ENCODE results near the gene MED16. TPM values are rescaled to one million over a fixed set of nuclear protein-coding genes. Genes with fewer than 3 reads are reported as not detected.

MED16 gene
- total RNA-seq, 1 experiment from 2014 or later, result 22.4 TPM

GRCh38 chr19:911197-912033 is 18.4 kb upstream of the MED16 start:
- no peak for TF ChIP-seq CTCF (IDR thresholded peaks at IDR 0.05; ENCODE audit: unreplicated experiment)
- CTCF ChIA-PET, result no interaction called here
- Mint-ChIP-seq H3K9me3 (ENCODE audit: low read depth, unreplicated experiment) (no peaks in the 10 kb centered on the region), H3K36me3 (ENCODE audit: insufficient read depth, unreplicated experiment) (peaks cover 29% of the 10 kb centered on the region), H3K27ac (ENCODE audit: unreplicated experiment) (no peak overlapping the region), H3K4me1 (ENCODE audit: low read depth, unreplicated experiment) (peaks cover 8% of the 10 kb centered on the region), H3K4me3 (ENCODE audit: low read depth, unreplicated experiment) (peak overlapping the region; percentile 73), H3K27me3 (ENCODE audit: unreplicated experiment) (no peaks in the 10 kb centered on the region)
- DNase-seq, result no peak
- intact Hi-C loops (cut with micrococcal nuclease; ENCODE audit: unreplicated experiment), result no loop called here
- no TSS peak for BruUV-seq (replicated peaks)

GRCh38 chr19:907183-907853 is 14.3 kb upstream of the MED16 start:
- BruUV-seq (replicated peaks), result no TSS peak
- Mint-ChIP-seq H3K36me3 (ENCODE audit: insufficient read depth, unreplicated experiment) (peaks cover 23% of the 10 kb centered on the region), H3K9me3 (ENCODE audit: low read depth, unreplicated experiment) (no peaks in the 10 kb centered on the region), H3K27me3 (ENCODE audit: unreplicated experiment) (no peaks in the 10 kb centered on the region), H3K4me3 (ENCODE audit: low read depth, unreplicated experiment) (no peak overlapping the region), H3K4me1 (ENCODE audit: low read depth, unreplicated experiment) (peaks cover 8% of the 10 kb centered on the region), H3K27ac (ENCODE audit: unreplicated experiment) (no peak overlapping the region)
- DNase-seq, result no peak
- TF ChIP-seq CTCF (IDR thresholded peaks at IDR 0.05; ENCODE audit: unreplicated experiment), result no peak
- intact Hi-C loops (cut with micrococcal nuclease; ENCODE audit: unreplicated experiment), result no loop called here
- CTCF ChIA-PET, result no interaction called here

GRCh38 chr19:906480-906879 is 13.5 kb upstream of the MED16 start:
- no peak for DNase-seq
- BruUV-seq (replicated peaks), result no TSS peak
- Mint-ChIP-seq H3K4me1 (ENCODE audit: low read depth, unreplicated experiment) (peaks cover 8% of the 10 kb centered on the region), H3K27me3 (ENCODE audit: unreplicated experiment) (no peaks in the 10 kb centered on the region), H3K4me3 (ENCODE audit: low read depth, unreplicated experiment) (no peak overlapping the region), H3K9me3 (ENCODE audit: low read depth, unreplicated experiment) (no peaks in the 10 kb centered on the region), H3K36me3 (ENCODE audit: insufficient read depth, unreplicated experiment) (peaks cover 28% of the 10 kb centered on the region), H3K27ac (ENCODE audit: unreplicated experiment) (no peak overlapping the region)
- intact Hi-C loops (cut with micrococcal nuclease; ENCODE audit: unreplicated experiment), result no loop called here
- TF ChIP-seq CTCF (IDR thresholded peaks at IDR 0.05; ENCODE audit: unreplicated experiment), result no peak
- CTCF ChIA-PET, result no interaction called here

GRCh38 chr19:904545-904944 is 11.6 kb upstream of the MED16 start:
- Mint-ChIP-seq H3K4me1 (ENCODE audit: low read depth, unreplicated experiment) (peaks cover 4% of the 10 kb centered on the region), H3K27ac (ENCODE audit: unreplicated experiment) (no peak overlapping the region), H3K36me3 (ENCODE audit: insufficient read depth, unreplicated experiment) (peaks cover 18% of the 10 kb centered on the region), H3K4me3 (ENCODE audit: low read depth, unreplicated experiment) (no peak overlapping the region), H3K9me3 (ENCODE audit: low read depth, unreplicated experiment) (no peaks in the 10 kb centered on the region), H3K27me3 (ENCODE audit: unreplicated experiment) (no peaks in the 10 kb centered on the region)
- CTCF ChIA-PET, result no interaction called here
- no TSS peak for BruUV-seq (replicated peaks)
- no peak for DNase-seq
- TF ChIP-seq CTCF (IDR thresholded peaks at IDR 0.05; ENCODE audit: unreplicated experiment), result no peak
- intact Hi-C loops (cut with micrococcal nuclease; ENCODE audit: unreplicated experiment), result no loop called here

All from Calu3 (cell line).